SK-N-SH (cell line): ENCODE data around the gene EXOC3L1. TPM values are rescaled to one million over a fixed set of nuclear protein-coding genes. Genes with fewer than 3 reads are reported as not detected.

Source experiments
- CTCF ChIA-PET: fragments of 300-600, 350-600 bp; formaldehyde crosslinking; extraction: SDS; loops from one replicate; lab custom pipeline; 2021; lab: Yijun Ruan, JAX
- POLR2A ChIA-PET: fragments of 350-600 bp; sonication (Branson Sonifier 250); formaldehyde crosslinking; extraction: SDS; loops from one replicate; lab custom pipeline; 2020; ENCODE audit warnings: antibody characterized with exemption, inconsistent platforms; lab: Yijun Ruan, JAX
- DNase-seq: peaks from one replicate; pipeline ENCODE4 v3.0.0; 2012
- H2AFZ ChIP-seq: fragments of 200-600 bp; sonication (generic); 2 replicates; pipeline ENCODE4 v1.8.1; 2016; ENCODE audit warnings: antibody characterized with exemption, mild to moderate bottlenecking, low read depth
- H3F3A ChIP-seq: fragments of 200-600 bp; sonication (generic); replicated peaks from 2 replicates; pipeline ENCODE3; 2016; ENCODE audit warnings: antibody characterized with exemption, mild to moderate bottlenecking; ENCODE audit not compliant: insufficient read depth
- H3K27ac ChIP-seq, 2 experiments: fragments of 200-500 bp in 1 of 2; fragments of 200-600 bp in 1 of 2; sonication (Bioruptor generic) in 1 of 2; sonication (generic), shearing (Covaris generic) in 1 of 2; 2 replicates each; pipeline versions ENCODE4 v1.5.1 to v1.6.1; 2014 to 2016; ENCODE audit warnings: low read depth in 2 of 2, inconsistent platforms in 1 of 2, low read length in 1 of 2, mild to moderate bottlenecking in 1 of 2, mixed read lengths in 1 of 2
- H3K27me3 ChIP-seq: fragments of 200-600 bp; sonication (generic), shearing (Covaris generic); 2 replicates; pipeline ENCODE4 v1.6.1; 2016; ENCODE audit warnings: mixed run types; ENCODE audit not compliant: insufficient read depth
- H3K36me3 ChIP-seq, 2 experiments: fragments of 200-500 bp in 1 of 2; fragments of 200-600 bp in 1 of 2; sonication (Bioruptor generic) in 1 of 2; sonication (generic) in 1 of 2; replicated peaks in 1 of 2; 2 replicates each; pipeline versions ENCODE3 to v1.5.1; 2014 to 2016; ENCODE audit warnings: low read length in 1 of 2, mild to moderate bottlenecking in 1 of 2; ENCODE audit not compliant: insufficient read depth in 2 of 2, control insufficient read depth in 1 of 2
- H3K4me1 ChIP-seq, 2 experiments: fragments of 200-500 bp in 1 of 2; fragments of 200-600 bp in 1 of 2; sonication (Bioruptor generic) in 1 of 2; sonication (generic), shearing (Covaris generic) in 1 of 2; 2 replicates each; pipeline versions ENCODE4 v1.5.1 to v1.6.1; 2014 to 2016; ENCODE audit warnings: low read depth in 1 of 2, low read length in 1 of 2, mixed run types in 1 of 2; ENCODE audit not compliant: insufficient read depth in 2 of 2, control insufficient read depth in 1 of 2
- H3K4me2 ChIP-seq: fragments of 200-600 bp; sonication (generic), shearing (Covaris generic); 2 replicates; pipeline ENCODE4 v1.6.1; 2017; ENCODE audit warnings: mixed run types
- H3K4me3 ChIP-seq, 2 experiments: fragments of 200-500 bp in 1 of 2; fragments of 200-600 bp in 1 of 2; sonication (Bioruptor generic) in 1 of 2; sonication (generic), shearing (Covaris generic) in 1 of 2; 2 replicates each; pipeline versions ENCODE4 v1.5.1 to v1.8.1; 2014 to 2016; ENCODE audit warnings: low read depth in 2 of 2, inconsistent platforms in 1 of 2, low read length in 1 of 2, mild to moderate bottlenecking in 1 of 2, mixed read lengths in 1 of 2, moderate library complexity in 1 of 2
- H3K79me2 ChIP-seq: fragments of 200-600 bp; sonication (generic); 2 replicates; pipeline ENCODE4 v1.8.1; 2017; ENCODE audit warnings: mild to moderate bottlenecking; ENCODE audit not compliant: insufficient read depth
- H3K9ac ChIP-seq: fragments of 200-600 bp; sonication (generic); 2 replicates; pipeline ENCODE4 v1.6.1; 2017; ENCODE audit warnings: mixed run types
- H3K9me2 ChIP-seq: fragments of 200-600 bp; sonication (generic); 2 replicates; pipeline ENCODE4 v1.6.1; 2017; ENCODE audit warnings: mixed run types
- H3K9me3 ChIP-seq: fragments of 200-600 bp; sonication (generic); 2 replicates; pipeline ENCODE4 v1.6.1; 2017; ENCODE audit warnings: mixed run types, mild to moderate bottlenecking, moderate library complexity
- H4K20me1 ChIP-seq: fragments of 200-600 bp; sonication (generic); 2 replicates; pipeline ENCODE4 v1.6.1; 2017; ENCODE audit warnings: mild to moderate bottlenecking, mixed run types; ENCODE audit not compliant: insufficient read depth
- CHD2 ChIP-seq: fragments of 150-350 bp; IDR thresholded peaks from 2 replicates; pipeline ENCODE4 v1.6.1; 2018; ENCODE audit warnings: low read length; ENCODE audit not compliant: partially characterized antibody
- FOSL2 ChIP-seq: IDR thresholded peaks from 2 replicates; pipeline ENCODE4 v1.4.0; 2012; ENCODE audit warnings: low read depth, mild to moderate bottlenecking, moderate library complexity, borderline replicate concordance
- FOXJ3 ChIP-seq: sonication (generic); formaldehyde crosslinking; IDR thresholded peaks from 2 replicates; pipeline ENCODE4 v1.5.1; 2020; ENCODE audit warnings: mild to moderate bottlenecking, missing genetic modification reagents
- FOXM1 ChIP-seq: IDR thresholded peaks from 2 replicates; pipeline ENCODE4 v1.4.0; 2012; ENCODE audit warnings: low read depth, mild to moderate bottlenecking
- GABPA ChIP-seq: IDR thresholded peaks from 2 replicates; pipeline ENCODE4 v1.4.0; 2012; ENCODE audit warnings: low read depth, mild to moderate bottlenecking
- RFX5 ChIP-seq: IDR thresholded peaks from 2 replicates; pipeline ENCODE4 v1.6.1; 2012; ENCODE audit warnings: mild to moderate bottlenecking, improper control_type of control experiment, low read length
- RXRA ChIP-seq: IDR thresholded peaks from 2 replicates; pipeline ENCODE4 v1.4.0; 2012; ENCODE audit warnings: low read depth, mild to moderate bottlenecking, borderline replicate concordance
- WGBS: methylation state at CpG from one replicate; pipeline ENCODE4 v1.1.6; 2017; ENCODE audit warnings: low lambda C conversion rate; 5-methylcytosine and 5-hydroxymethylcytosine counted together
- polyA plus RNA-seq, 3 experiments: library from polyadenylated mRNA; depleted of rRNA; stranded (reverse); fragments of >200 nt; gene quantifications; 2 replicates each; pipeline ENCODE4 v1.2.3, GENCODE V29; 2012
- TF ChIP-seq, protein P1 (sequence below): IDR thresholded peaks from 2 replicates; pipeline ENCODE4 v1.6.1; 2012; ENCODE audit warnings: mild to moderate bottlenecking, low read depth, low read length, moderate library complexity
- TF ChIP-seq, protein P2 (sequence below): fragments of 200-600 bp; sonication (generic); IDR thresholded peaks from 2 replicates; pipeline ENCODE4 v1.6.1; 2017; ENCODE audit warnings: antibody characterized with exemption, mild to moderate bottlenecking, moderate library complexity
- TF ChIP-seq, protein P3 (sequence below): IDR thresholded peaks from 2 replicates; pipeline ENCODE4 v1.4.0; 2012; ENCODE audit warnings: low read depth

The EXOC3L1 gene
- polyA plus RNA-seq, 1 of the 3 experiments (the other 2 are of a cell fraction), result 0.46 TPM

DNA sequence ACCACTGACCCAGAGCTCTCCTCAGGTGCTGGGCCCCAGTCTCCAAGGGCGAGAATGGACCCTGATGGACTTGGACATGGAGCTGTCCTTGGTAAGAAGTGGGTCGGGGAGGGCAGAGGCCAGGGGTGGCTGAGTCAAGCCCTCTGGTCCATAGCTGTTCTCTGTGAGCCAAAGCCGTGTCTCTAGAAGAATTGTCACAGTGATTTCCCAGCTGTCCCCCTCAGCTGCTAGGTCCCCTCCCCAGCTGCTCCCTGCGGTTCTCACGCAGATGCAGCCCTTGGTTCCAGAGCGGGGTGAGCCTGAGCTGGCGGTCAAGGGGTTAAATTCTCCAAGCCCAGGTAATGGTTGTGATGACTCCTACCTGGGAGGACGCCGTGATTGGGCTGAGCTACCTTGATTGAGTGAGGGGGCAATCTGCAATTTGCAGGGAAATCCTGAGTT lies 20.9 kb downstream of the EXOC3L1 start:
- peak overlapping the region in 1 of 2 experiments; percentile 94; a peak in 2 of 4 replicates for H3K27ac ChIP-seq
- H3K9me2 ChIP-seq, result no peaks in the 10 kb centered on the region
- no peaks in the 10 kb centered on the region for H3K9me3 ChIP-seq
- peaks cover 29 to 35% of the 10 kb centered on the region in 2 experiments; a peak in 3 of 4 replicates for H3K4me1 ChIP-seq
- no peak overlapping the region for H3K4me2 ChIP-seq
- no peaks in the 10 kb centered on the region for H4K20me1 ChIP-seq
- no peak overlapping the region for H3K4me3 ChIP-seq
- no peak for DNase-seq
- no peaks in the 10 kb centered on the region for H3K36me3 ChIP-seq
- peaks cover 7% of the 10 kb centered on the region; the same call in 1 of the 2 replicates for H3K79me2 ChIP-seq
- ChIA-PET CTCF (interaction anchor here (0.7 to 4.1 kb wide), 15 partner anchors 9 to 274 kb away, joined by 3 to 32 read pairs (median 5); partner anchors contain the start of genes EXOC3L1, FBXL8, MATCAP1 and SLC9A5), POLR2A (interaction anchor here (1.2 to 2.6 kb wide), 3 partner anchors 8 to 58 kb away, joined by 3 to 15 read pairs (median 4); partner anchors contain the start of genes FBXL8, TMEM208 and TRADD)
- H2AFZ ChIP-seq, result no peak overlapping the region
- TF ChIP-seq GABPA, result no peak
- TF ChIP-seq, protein P1, sequence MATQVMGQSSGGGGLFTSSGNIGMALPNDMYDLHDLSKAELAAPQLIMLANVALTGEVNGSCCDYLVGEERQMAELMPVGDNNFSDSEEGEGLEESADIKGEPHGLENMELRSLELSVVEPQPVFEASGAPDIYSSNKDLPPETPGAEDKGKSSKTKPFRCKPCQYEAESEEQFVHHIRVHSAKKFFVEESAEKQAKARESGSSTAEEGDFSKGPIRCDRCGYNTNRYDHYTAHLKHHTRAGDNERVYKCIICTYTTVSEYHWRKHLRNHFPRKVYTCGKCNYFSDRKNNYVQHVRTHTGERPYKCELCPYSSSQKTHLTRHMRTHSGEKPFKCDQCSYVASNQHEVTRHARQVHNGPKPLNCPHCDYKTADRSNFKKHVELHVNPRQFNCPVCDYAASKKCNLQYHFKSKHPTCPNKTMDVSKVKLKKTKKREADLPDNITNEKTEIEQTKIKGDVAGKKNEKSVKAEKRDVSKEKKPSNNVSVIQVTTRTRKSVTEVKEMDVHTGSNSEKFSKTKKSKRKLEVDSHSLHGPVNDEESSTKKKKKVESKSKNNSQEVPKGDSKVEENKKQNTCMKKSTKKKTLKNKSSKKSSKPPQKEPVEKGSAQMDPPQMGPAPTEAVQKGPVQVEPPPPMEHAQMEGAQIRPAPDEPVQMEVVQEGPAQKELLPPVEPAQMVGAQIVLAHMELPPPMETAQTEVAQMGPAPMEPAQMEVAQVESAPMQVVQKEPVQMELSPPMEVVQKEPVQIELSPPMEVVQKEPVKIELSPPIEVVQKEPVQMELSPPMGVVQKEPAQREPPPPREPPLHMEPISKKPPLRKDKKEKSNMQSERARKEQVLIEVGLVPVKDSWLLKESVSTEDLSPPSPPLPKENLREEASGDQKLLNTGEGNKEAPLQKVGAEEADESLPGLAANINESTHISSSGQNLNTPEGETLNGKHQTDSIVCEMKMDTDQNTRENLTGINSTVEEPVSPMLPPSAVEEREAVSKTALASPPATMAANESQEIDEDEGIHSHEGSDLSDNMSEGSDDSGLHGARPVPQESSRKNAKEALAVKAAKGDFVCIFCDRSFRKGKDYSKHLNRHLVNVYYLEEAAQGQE, result peak; percentile 76; the same call in 1 of the 2 replicates
- H3K9ac ChIP-seq, result no peak overlapping the region
- H3K27me3 ChIP-seq, result no peaks in the 10 kb centered on the region
- WGBS, result 75% methylated on average over 6 of the region's 9 CpGs
- peaks cover 30% of the 10 kb centered on the region for H3F3A ChIP-seq

DNA sequence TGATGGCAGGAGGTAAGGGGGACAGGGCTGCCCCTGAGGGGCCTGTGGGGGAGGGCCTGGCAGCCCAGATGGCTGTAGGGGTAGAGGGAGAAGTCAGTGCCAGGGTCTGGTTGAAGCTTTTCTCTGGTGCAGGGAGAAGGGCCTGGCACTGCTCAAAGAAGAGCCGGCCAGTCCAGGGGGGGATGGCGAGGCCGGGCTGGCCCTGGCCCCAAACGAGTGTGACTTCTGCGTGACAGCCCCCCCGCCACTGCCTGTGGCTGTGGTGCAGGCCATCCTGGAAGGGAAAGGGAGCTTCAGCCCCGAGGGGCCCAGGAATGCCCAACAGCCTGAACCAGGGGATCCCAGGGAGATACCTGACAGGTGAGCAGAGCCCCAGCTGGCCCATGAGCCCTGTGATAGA lies 22.3 kb downstream of the EXOC3L1 start:
- TF ChIP-seq CHD2 (no peak), FOXJ3 (CRISPR knock-in tag) (no peak), RFX5 (no peak), FOXM1 (no peak), FOSL2 (no peak), RXRA (no peak)
- TF ChIP-seq, protein P2, sequence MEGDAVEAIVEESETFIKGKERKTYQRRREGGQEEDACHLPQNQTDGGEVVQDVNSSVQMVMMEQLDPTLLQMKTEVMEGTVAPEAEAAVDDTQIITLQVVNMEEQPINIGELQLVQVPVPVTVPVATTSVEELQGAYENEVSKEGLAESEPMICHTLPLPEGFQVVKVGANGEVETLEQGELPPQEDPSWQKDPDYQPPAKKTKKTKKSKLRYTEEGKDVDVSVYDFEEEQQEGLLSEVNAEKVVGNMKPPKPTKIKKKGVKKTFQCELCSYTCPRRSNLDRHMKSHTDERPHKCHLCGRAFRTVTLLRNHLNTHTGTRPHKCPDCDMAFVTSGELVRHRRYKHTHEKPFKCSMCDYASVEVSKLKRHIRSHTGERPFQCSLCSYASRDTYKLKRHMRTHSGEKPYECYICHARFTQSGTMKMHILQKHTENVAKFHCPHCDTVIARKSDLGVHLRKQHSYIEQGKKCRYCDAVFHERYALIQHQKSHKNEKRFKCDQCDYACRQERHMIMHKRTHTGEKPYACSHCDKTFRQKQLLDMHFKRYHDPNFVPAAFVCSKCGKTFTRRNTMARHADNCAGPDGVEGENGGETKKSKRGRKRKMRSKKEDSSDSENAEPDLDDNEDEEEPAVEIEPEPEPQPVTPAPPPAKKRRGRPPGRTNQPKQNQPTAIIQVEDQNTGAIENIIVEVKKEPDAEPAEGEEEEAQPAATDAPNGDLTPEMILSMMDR, result no peak
- TF ChIP-seq, protein P3, sequence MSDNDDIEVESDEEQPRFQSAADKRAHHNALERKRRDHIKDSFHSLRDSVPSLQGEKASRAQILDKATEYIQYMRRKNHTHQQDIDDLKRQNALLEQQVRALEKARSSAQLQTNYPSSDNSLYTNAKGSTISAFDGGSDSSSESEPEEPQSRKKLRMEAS, result no peak
- Histone ChIP-seq H3K27ac (no peak overlapping the region), H3K4me3 (no peak overlapping the region), H2AFZ (no peak overlapping the region), H3K36me3 (no peaks in the 10 kb centered on the region), H3K4me1 (peaks cover 21 to 37% of the 10 kb centered on the region in 2 experiments; a peak in 2 of 4 replicates), H3F3A (peaks cover 19% of the 10 kb centered on the region), H3K4me2 (no peak overlapping the region), H3K9ac (no peak overlapping the region), H4K20me1 (no peaks in the 10 kb centered on the region), H3K9me3 (no peaks in the 10 kb centered on the region), H3K79me2 (peaks cover 7% of the 10 kb centered on the region; the same call in 1 of the 2 replicates), H3K27me3 (no peaks in the 10 kb centered on the region), H3K9me2 (no peaks in the 10 kb centered on the region)
- ChIA-PET CTCF (interaction anchor here (0.7 to 2.3 kb wide), 6 partner anchors 11 to 214 kb away, joined by 3 to 13 read pairs (median 4); no protein-coding TSS in a partner anchor), POLR2A (no interaction called here)
- no peak for DNase-seq
- 93% methylated on average over 4 of the region's 7 CpGs for WGBS
